ENCODE data around the gene C1orf159. TPM values are rescaled to one million over a fixed set of nuclear protein-coding genes. Genes with fewer than 3 reads are reported as not detected.

Gene C1orf159
- total RNA-seq, 6 experiments from 2014 or later, result 4.0 to 7.7 (median 6.4) TPM

GRCh38 chr1:1117469-1117831 is 1.6 kb upstream of the C1orf159 start:
- Histone ChIP-seq H3K27me3 (no peaks in the 10 kb centered on the region), H3K27ac (no peak overlapping the region), H3K4me3 (no peak overlapping the region), H3K9me3 (no peaks in the 10 kb centered on the region), H3K4me1 (peaks cover 0 to 7% (median 3%) of the 10 kb centered on the region in 4 donors), H3K36me3 (no peaks in the 10 kb centered on the region)
- DNase-seq, result peak in 1 of 3 donors; percentile 60
- intact Hi-C loops (cut with DNase I), result no loop called here
- WGBS (ENCODE audit: insufficient coverage, low coverage, low lambda C conversion rate, missing lambda C conversion rate), result 63% methylated on average over 4 of the region's 20 CpGs
- ATAC-seq, result no peak
- TF ChIP-seq POLR2A (IDR thresholded peaks at IDR 0.05) (no peak), CTCF (IDR thresholded peaks at IDR 0.05) (no peak)

- no peak overlapping the region for H3K27ac ChIP-seq
- no peak for ATAC-seq
- intact Hi-C loops (cut with DNase I), result no loop called here
- TF ChIP-seq POLR2A (IDR thresholded peaks at IDR 0.05), result no peak
- no peak for TF ChIP-seq CTCF (IDR thresholded peaks at IDR 0.05)
- peak in 2 of 3 donors; percentile 44 to 61 for DNase-seq
- H3K27me3 ChIP-seq, result no peaks in the 10 kb centered on the region
- H3K4me1 ChIP-seq, result peaks cover 0 to 2% (median under 1%) of the 10 kb centered on the region in 4 donors
- H3K4me3 ChIP-seq, result peak overlapping the region; percentile 51 to 95 (median 79)
- H3K36me3 ChIP-seq, result no peaks in the 10 kb centered on the region
- 46% methylated on average over 9 of the region's 47 CpGs for WGBS (ENCODE audit: insufficient coverage, low coverage, low lambda C conversion rate, missing lambda C conversion rate)
- no peaks in the 10 kb centered on the region for H3K9me3 ChIP-seq
These were observed 996 bp upstream of the C1orf159 start for GRCh38 chr1:1116701-1117468.

GRCh38 chr1:1115136-1115785 is 628 bp downstream of the C1orf159 start:
- H3K4me1 ChIP-seq, result no peaks in the 10 kb centered on the region
- no peak for TF ChIP-seq CTCF (IDR thresholded peaks at IDR 0.05)
- TF ChIP-seq POLR2A (IDR thresholded peaks at IDR 0.05), result no peak
- WGBS (ENCODE audit: insufficient coverage, low coverage, low lambda C conversion rate, missing lambda C conversion rate), result 14% methylated on average over 20 of the region's 41 CpGs
- no peaks in the 10 kb centered on the region for H3K27me3 ChIP-seq
- H3K36me3 ChIP-seq, result no peaks in the 10 kb centered on the region
- H3K27ac ChIP-seq, result no peak overlapping the region
- ATAC-seq, result no peak
- H3K9me3 ChIP-seq, result no peaks in the 10 kb centered on the region
- intact Hi-C loops (cut with DNase I), result no loop called here
- no peak for DNase-seq
- peak overlapping the region; percentile 51 to 95 (median 79) for H3K4me3 ChIP-seq

- intact Hi-C loops (cut with DNase I), result no loop called here
- 78% methylated on average over 9 of the region's 13 CpGs for WGBS (ENCODE audit: insufficient coverage, low coverage, low lambda C conversion rate, missing lambda C conversion rate)
- no peaks in the 10 kb centered on the region for H3K27me3 ChIP-seq
- H3K9me3 ChIP-seq, result no peaks in the 10 kb centered on the region
- DNase-seq (peak in 1 of 3 donors; percentile 38), ATAC-seq (no peak)
- no peak overlapping the region for H3K4me3 ChIP-seq
- no peaks in the 10 kb centered on the region for H3K4me1 ChIP-seq
- H3K36me3 ChIP-seq, result no peaks in the 10 kb centered on the region
- H3K27ac ChIP-seq, result no peak overlapping the region
- TF ChIP-seq CTCF (IDR thresholded peaks at IDR 0.05) (no peak), POLR2A (IDR thresholded peaks at IDR 0.05) (no peak)
These were observed 1.5 kb downstream of the C1orf159 start for GRCh38 chr1:1114431-1114830.

Measured in right lobe of liver (tissue), 6 donors.